Measurements from ENCODE around the gene SLC12A4. TPM values are rescaled to one million over a fixed set of nuclear protein-coding genes. Genes with fewer than 3 reads are reported as not detected.
A peak's percentile ranks its signal among the peaks of the same experiment; 100 is the strongest.
"Not testable (repeated sequence)": the region's sequence is repeated elsewhere in the genome, so short reads cannot be mapped to it uniquely, and the experiment has no call there.

The SLC12A4 gene
- total RNA-seq, 1 donor from 2014 or later, result 93.1 TPM

DNA sequence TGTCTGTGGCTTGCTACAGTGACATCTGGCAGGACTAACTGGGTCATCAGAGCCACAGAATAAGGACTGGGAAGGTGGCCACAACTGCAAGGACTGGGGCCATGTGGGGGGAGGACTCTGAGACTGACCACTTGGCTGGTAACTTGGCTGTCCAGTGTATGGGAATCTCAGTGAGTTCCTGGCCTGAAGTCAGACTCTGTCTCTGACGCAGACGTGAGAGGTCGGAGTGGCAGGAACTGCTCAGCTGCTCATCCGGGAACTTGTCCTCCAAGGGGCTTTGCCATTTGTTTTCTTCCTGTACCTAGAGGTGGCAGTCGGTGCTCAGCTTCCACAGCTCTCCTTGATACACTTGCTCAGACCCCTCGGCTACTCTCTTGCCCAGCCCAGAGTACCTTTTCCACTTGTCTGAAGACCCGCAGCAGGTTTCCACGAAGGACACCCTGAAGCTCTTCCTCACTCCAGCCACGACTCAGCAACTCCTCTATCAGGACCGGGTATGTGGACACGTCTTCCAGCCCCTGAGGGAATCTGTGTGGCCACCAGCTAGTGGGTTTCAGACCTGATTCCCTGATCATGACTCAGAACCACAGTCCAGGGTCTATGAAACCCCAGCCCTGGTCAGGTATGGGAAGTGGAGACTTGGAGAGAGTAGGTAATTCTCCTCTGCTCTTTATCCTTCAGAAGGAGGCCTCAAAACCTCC is 19.2 kb upstream of the SLC12A4 start:
- no peak for DNase-seq (ENCODE audit: low spot score)

DNA sequence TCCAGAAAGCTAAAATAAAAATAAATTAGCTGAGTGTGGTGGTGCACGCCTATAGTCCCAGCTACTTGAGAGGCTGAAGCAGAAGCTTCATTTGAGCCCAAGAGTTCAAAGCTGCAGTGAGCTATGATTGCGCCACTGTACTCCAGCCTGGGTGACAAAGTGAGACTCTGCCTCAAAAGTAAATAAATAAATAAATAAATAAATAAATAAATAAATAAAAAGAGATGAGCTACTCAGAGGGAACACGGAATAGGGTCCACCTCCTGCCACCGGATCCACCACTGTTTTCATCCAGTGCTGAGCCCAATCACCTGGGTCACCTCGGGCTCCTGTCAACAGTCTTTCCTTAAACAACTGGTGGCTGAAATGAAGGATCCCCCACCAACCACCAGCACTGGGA is 18.5 kb upstream of the SLC12A4 start:
- no peak for DNase-seq (ENCODE audit: low spot score)

GRCh38 chr16:67982011-67982696 is 13.7 kb upstream of the SLC12A4 start:
- DNase-seq (ENCODE audit: low spot score), result no peak

- no peak for DNase-seq (ENCODE audit: low spot score)
These were observed 11.7 kb upstream of the SLC12A4 start, which contains the start of gene DPEP3 for GRCh38 chr16:67979955-67980678. Gene DPEP3, minus strand, starts transcription at chr16:67980499. Its CDS starts 119 bp downstream, at chr16:67980380.

DNA sequence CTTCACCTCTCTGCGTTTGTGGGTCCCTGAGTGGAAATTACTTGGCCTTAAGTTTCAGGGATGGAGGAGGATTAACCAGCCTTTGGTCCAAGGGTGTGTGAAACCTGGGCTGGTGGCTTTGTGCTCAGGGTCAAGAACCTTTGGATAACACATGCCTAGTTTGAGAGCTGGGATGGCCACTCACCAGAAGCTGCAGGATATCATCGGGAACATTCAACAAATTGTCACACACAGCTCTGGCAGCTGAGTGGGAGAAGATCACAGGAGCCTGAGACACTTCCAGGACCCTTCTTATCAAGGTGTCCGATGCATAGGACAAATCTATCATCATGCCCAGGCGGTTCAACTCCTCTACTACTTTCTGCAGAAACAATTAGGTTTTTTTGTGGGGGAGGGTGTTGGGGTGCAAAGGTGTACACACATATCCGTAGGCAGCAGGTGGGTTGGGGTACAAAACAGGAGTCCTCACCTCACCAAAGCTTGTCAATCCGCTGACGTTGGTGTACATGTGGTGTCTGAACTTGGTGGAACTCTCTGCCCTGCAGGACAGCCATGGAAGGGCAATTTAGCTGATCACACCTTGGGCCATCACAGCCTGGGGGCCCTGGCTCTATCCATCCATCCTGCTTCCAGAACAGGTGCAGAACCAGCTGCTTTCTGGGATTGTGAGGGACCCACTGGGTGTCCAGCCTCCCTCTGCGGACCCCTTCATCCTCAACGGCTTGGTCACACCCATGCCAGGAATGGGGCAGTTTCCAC is 9.2 kb upstream of the SLC12A4 start:
- DNase-seq (ENCODE audit: low spot score), result no peak

DNA sequence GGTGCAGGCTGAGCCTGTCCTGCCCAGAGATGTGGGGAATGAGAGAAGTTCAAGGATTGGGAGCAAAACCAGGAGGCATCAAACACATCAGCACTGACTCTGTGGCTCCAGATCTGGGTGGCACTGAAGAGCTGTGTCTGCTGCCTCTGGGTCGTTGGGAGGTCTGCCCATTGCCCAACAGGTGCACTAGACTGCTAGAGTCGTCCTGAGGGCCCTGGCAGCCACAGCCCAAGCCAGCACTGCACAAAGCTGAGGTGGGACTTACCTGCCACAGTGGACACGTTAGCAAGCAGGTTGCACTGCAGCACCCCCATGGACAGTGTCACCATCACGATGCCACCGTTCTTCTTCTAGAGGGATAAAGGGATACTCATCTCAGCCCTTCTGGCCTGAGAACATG is 8.6 kb upstream of the SLC12A4 start:
- no peak for DNase-seq (ENCODE audit: low spot score)

DNA sequence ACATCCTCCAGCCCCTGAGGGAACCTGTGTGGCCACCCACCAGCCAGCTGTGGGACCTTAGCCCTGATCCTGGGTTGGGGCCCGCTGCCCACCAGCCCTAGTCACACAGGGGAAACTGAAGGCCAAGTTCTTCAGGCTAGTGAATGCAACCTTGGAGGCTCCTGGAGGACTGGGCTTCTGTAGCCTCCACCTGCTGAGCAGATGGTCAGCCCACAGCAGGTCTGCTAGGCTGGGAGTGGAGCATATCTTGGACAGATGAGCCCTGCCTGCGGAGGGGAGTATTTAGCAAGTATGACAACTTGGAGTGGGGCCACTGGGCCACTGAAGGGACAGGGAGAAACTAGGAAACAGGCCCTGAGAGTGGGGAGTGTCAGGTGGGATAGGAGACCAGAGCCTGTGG is 7.8 kb upstream of the SLC12A4 start:
- no peak for DNase-seq (ENCODE audit: low spot score)

- no peak for DNase-seq (ENCODE audit: low spot score)
These were observed 7.1 kb upstream of the SLC12A4 start for GRCh38 chr16:67975321-67976105.

GRCh38 chr16:67972285-67972684 is 3.8 kb upstream of the SLC12A4 start:
- DNase-seq (ENCODE audit: low spot score), result not testable (repeated sequence)

DNA sequence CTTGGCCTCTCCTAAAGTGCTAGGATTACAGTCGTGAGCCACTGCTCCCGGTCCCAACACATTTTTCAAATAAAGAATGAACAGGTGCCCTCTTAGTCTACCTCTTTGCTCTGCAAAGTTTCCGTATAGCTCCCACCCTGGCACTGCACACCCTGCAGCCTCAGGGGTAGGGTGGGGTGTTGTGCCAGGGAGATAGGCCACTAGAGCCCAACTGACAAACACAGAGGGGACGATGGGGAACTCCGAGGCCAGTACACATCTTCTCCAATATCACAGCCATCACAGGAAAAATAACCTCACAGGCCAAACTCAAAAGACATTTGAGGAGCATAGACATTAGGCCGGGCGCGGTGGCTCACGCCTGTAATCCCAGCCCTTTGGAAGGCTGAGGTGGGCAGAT is 2.7 kb upstream of the SLC12A4 start:
- DNase-seq (ENCODE audit: low spot score), result no peak

DNA sequence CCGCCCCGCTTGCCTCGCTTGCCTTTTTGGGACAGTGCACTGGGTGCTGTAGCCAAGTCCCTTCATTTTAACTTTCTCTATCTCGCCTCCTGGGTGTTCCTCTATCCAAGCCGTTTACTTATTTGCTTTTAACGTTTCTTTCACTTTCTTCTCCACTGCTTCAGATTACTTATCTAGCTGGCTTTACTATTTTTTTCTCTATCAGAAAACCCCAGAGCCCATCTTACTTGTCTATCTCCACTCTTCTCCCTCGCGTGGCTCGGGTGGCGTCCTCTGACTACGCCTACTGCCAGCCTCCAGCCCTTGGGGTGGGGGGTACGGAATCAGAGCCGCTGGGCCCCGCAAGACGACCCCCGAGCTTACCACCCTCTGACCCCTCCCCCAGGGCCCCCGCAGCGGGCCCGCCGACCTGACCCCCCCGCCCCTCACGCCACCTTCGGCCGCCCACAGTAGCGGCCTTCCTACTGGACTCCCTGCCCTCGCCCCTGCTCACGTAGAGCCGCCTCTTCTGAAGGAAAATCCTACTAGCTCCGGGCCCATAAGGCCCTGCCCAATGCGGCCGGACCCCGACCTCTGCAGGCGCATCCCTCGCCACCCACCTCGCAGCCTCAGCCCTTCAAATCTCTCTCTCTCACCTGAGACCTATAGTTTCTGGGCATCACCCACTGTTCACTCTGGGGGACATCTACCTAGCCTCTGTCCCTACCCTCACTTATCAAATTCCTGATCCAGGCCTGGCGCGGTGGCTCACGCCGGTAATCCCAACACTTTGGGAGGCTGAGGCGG is 1.0 kb upstream of the SLC12A4 start:
- DNase-seq (ENCODE audit: low spot score), result no peak

DNA sequence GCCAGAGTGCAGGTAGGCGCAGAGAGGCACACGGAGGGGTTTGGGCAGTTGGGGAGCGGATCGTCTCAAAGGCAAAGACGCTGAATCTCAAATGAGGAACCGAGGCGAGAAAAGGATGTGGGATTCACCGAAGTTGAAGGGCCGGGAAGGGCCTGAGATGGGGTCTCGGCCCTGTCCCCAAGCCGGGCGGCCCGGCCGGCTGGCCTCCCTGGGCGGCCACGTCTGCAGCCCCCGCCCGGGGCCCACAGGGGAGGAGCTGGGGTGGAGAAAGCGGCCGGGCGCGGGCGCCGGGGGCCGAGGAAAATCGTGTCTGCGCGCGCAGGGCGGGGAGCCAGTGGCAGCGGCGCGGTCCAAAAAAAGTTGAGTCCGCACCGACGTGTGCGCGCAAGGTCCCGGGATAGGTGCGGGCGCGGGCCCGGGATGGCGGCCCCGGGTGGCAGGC is 458 bp downstream of the SLC12A4 start:
- peak; percentile 71 for DNase-seq (ENCODE audit: low spot score)

DNA sequence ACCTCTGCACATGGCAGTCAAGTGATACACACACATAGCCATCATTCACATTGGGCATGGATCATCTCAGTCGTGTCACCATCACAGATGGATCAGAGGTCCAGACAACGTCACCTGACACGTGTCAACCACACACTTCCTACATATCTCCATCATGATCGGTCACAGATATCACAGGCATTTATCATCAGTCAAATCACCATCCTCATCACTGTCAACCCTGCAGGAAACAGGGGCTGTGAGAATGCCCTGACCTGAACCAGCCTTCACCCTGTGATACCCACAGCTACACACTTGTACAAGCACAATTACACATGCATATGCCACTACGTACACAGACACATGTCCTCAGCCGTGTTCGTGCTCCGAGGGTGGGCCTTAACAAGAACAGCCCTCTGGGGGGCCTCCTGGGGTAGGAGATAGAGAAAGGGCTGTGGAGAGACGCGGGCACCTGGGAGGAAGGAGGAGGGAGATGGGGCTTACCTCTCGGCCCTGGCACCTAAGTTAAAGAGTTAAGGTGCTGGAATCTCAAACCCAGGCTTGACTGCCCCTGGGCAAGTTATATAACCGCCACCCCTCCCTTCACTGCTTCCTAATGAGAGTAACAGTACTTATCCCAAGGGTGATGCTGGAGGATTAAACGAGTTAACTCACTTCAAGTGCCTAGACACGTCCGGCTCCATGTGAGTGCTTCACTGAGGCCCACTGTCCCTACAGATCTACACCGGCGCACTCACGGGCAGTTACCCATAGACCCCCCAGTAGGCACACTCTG is 1.1 kb downstream of the SLC12A4 start:
- DNase-seq (ENCODE audit: low spot score), result no peak

- peak; percentile 64 for DNase-seq (ENCODE audit: low spot score)
These were observed 1.8 kb downstream of the SLC12A4 start for GRCh38 chr16:67966549-67967182.

GRCh38 chr16:67965668-67966548 is 2.5 kb downstream of the SLC12A4 start:
- no peak for DNase-seq (ENCODE audit: low spot score)

DNA sequence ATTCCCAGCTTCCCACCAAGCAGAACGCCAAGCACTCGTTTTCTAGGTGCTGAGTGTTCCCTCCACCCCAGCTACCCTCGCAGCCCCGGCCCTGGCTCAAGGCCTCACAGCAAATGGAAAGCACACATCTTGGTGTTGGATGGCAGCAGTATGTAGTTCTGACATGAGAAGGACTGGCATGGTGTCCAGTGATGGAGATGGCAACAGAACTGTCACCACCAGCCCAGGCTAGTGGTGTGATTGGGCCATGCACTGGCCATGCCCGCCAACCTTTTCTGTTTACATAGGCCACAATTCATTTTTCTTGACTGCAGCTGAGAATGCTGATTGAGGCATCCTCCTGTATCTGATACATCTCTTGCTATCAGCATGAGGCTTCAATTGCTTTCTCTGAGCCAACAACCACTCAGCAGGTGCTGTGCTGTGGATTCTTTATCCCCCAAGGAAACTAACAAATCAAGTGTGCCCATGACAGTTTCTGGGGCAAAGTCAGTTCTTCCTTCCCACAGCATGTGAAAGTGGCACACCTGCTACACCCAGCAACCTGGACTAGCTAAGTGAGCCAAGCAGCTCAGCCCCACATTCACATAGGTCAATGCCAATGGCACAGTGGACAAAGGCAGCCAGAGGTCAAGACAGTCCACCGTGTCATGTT is 3.8 kb downstream of the SLC12A4 start:
- DNase-seq (ENCODE audit: low spot score), result no peak

DNA sequence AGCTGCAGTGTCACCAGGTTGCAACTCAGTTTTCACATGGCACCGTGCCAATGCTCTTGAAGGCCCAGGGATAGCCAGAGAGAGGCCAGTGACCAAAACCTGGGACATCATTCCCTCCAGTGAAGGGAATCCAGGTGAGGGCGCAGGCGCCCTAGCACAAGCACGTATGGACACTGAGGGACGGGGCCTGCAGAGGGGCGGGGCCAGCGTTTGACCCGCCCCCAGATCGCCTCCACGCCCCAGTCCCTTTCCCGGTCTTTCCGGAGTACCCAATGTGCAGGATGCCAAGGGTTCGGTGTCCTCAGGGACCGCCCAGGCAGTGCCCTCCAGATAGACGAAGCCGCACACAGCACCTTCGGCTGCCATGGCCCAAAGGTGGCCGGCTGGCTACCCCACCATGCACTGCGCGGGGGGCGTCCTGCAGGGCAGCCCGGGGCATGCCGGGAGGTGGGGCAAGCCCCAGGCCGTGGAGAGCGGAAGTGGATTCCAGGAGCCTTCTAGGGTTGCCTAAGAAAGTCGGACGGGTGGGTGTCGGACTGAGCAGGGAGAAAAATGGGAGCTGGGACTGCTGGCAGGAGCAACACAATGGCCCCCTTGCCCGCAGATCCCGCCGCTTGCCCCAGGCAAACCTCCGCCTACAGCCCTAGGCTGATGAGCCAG is 4.6 kb downstream of the SLC12A4 start:
- DNase-seq (ENCODE audit: low spot score), result no peak
